Activated CD4-positive, alpha-beta memory T cell treated with anti-CD3 and anti-CD28 coated beads for 36 hours (primary cell): ENCODE data around the gene FAM131A. TPM values are rescaled to one million over a fixed set of nuclear protein-coding genes. Genes with fewer than 3 reads are reported as not detected.

Experiments
- CTCF ChIA-PET: fragments of 350-600 bp; sonication (Branson Sonifier 250); formaldehyde crosslinking; loops from one replicate; lab custom pipeline; 2021; ENCODE audit warnings: antibody characterized with exemption, inconsistent platforms; lab: Charles Lee
- POLR2A ChIA-PET: fragments of 350-600 bp; sonication (Branson Sonifier 250); formaldehyde crosslinking; loops from one replicate; lab custom pipeline; 2021; ENCODE audit warnings: antibody characterized with exemption; lab: Charles Lee
- DNase-seq: peaks from one replicate; pipeline ENCODE4 v3.0.0-alpha.2; 2020
- H3K27ac Mint-ChIP-seq: one replicate; pipeline ENCODE4 v1.8.0; 2021; ENCODE audit warnings: mixed read lengths
- H3K27me3 Mint-ChIP-seq: one replicate; pipeline ENCODE4 v1.8.0; 2021; ENCODE audit warnings: mixed read lengths
- H3K36me3 Mint-ChIP-seq: one replicate; pipeline ENCODE4 v1.8.0; 2021; ENCODE audit warnings: mixed read lengths
- H3K4me1 Mint-ChIP-seq: one replicate; pipeline ENCODE4 v1.8.0; 2021; ENCODE audit warnings: low read depth, mixed read lengths
- H3K4me3 Mint-ChIP-seq: one replicate; pipeline ENCODE4 v1.8.0; 2021; ENCODE audit warnings: mild to moderate bottlenecking, mixed read lengths
- H3K9me3 Mint-ChIP-seq: one replicate; pipeline ENCODE4 v1.8.0; 2021; ENCODE audit warnings: mixed read lengths
- intact Hi-C: fragments of 100-400 bp; cut with micrococcal nuclease; formaldehyde crosslinking; loops from one replicate; pipeline ENCODE4 v1.15.1; 2023
- total RNA-seq, 2 experiments: library from RNA; stranded (reverse); gene quantifications; one replicate each; pipeline ENCODE4 v1.2.3, GENCODE V29; 2021

Gene FAM131A
- total RNA-seq, 2 experiments from 2014 or later, result 7.0 to 8.9 TPM

GRCh38 chr3:184305577-184305976, 31.8 kb upstream of the FAM131A start:
- Mint-ChIP-seq H3K4me1 (peaks cover 8% of the 10 kb centered on the region), H3K9me3 (no peaks in the 10 kb centered on the region), H3K27me3 (no peaks in the 10 kb centered on the region), H3K4me3 (no peak overlapping the region), H3K27ac (no peak overlapping the region), H3K36me3 (peaks cover 62% of the 10 kb centered on the region)
- intact Hi-C loops, result no loop called here
- DNase-seq, result no peak
- ChIA-PET POLR2A (interaction anchor here (0.7 kb wide), 1 partner anchor 22 kb away, joined by 3 read pairs; no protein-coding TSS in a partner anchor), CTCF (interaction anchor here (1.0 to 1.5 kb wide), 3 partner anchors 48 to 78 kb away, joined by 3 to 5 read pairs (median 4); partner anchors contain the start of gene EEF1AKMT4)

DNA sequence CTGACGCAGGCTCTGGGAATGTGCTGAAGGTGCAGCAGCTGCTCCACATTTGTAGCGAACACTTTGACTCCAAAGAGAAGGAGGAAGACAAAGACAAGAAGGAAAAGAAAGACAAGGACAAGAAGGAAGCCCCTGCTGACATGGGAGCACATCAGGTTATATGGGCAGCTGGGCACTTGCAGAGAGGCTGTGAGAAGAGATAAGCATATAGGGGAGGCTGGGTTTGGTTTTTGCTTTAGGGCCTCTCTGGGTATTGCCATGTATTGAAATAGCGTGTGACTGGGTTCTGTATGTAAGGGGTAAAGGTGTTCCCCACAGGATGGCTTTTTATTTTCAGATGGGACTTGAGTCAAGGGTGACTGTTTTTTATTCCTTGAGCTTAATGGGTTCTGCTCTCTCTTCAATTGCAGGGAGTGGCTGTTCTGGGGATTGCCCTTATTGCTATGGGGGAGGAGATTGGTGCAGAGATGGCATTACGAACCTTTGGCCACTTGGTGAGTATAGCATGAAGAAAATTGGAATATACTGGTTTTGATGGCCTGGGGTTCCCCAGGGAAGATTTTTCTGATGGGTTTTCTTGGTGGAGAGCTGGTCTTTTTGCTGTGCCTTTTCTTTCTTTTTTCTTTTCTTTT, 30.9 kb upstream of the FAM131A start:
- POLR2A ChIA-PET, result interaction anchor here (1.2 kb wide), 1 partner anchor 9 kb away, joined by 6 read pairs; no protein-coding TSS in a partner anchor
- Mint-ChIP-seq H3K4me3 (no peak overlapping the region), H3K27ac (no peak overlapping the region), H3K27me3 (no peaks in the 10 kb centered on the region), H3K9me3 (no peaks in the 10 kb centered on the region), H3K4me1 (peaks cover 3% of the 10 kb centered on the region), H3K36me3 (peaks cover 59% of the 10 kb centered on the region)
- no peak for DNase-seq
- CTCF ChIA-PET, result interaction anchor here (1.0 to 1.5 kb wide), 3 partner anchors 47 to 79 kb away, joined by 3 to 5 read pairs (median 4); partner anchors contain the start of gene EEF1AKMT4
- intact Hi-C loops, result no loop called here

- Mint-ChIP-seq H3K27me3 (no peaks in the 10 kb centered on the region), H3K27ac (no peak overlapping the region), H3K36me3 (peaks cover 49% of the 10 kb centered on the region), H3K4me3 (no peak overlapping the region), H3K9me3 (no peaks in the 10 kb centered on the region), H3K4me1 (no peaks in the 10 kb centered on the region)
- DNase-seq, result no peak
- ChIA-PET POLR2A (no interaction called here), CTCF (no interaction called here)
- intact Hi-C loops, result no loop called here
Measured at GRCh38 chr3:184307915-184308314, 29.5 kb upstream of the FAM131A start.

DNA sequence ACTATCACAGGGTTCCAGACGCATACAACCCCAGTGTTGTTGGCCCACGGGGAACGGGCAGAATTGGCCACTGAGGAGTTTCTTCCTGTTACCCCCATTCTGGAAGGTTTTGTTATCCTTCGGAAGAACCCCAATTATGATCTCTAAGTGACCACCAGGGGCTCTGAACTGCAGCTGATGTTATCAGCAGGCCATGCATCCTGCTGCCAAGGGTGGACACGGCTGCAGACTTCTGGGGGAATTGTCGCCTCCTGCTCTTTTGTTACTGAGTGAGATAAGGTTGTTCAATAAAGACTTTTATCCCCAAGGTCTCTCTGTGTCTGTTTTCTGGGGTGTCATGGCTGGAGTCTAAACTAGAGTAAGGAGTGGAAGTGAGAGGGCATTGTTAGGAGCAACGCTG, 28.7 kb upstream of the FAM131A start:
- H3K4me1 Mint-ChIP-seq, result no peaks in the 10 kb centered on the region
- CTCF ChIA-PET, result no interaction called here
- H3K4me3 Mint-ChIP-seq, result no peak overlapping the region
- no peaks in the 10 kb centered on the region for H3K9me3 Mint-ChIP-seq
- POLR2A ChIA-PET, result no interaction called here
- peaks cover 42% of the 10 kb centered on the region for H3K36me3 Mint-ChIP-seq
- intact Hi-C loops, result no loop called here
- no peak overlapping the region for H3K27ac Mint-ChIP-seq
- DNase-seq, result no peak
- no peaks in the 10 kb centered on the region for H3K27me3 Mint-ChIP-seq

- H3K4me3 Mint-ChIP-seq, result no peak overlapping the region
- no peak for DNase-seq
- intact Hi-C loops, result no loop called here
- peaks cover 10% of the 10 kb centered on the region for H3K4me1 Mint-ChIP-seq
- no peaks in the 10 kb centered on the region for H3K9me3 Mint-ChIP-seq
- no peak overlapping the region for H3K27ac Mint-ChIP-seq
- peaks cover 36% of the 10 kb centered on the region for H3K36me3 Mint-ChIP-seq
- no peaks in the 10 kb centered on the region for H3K27me3 Mint-ChIP-seq
- ChIA-PET POLR2A (no interaction called here), CTCF (interaction anchor here (1.0 to 1.4 kb wide), 3 partner anchors 11 to 202 kb away, joined by 3 to 5 read pairs (median 4); partner anchors contain the start of gene EEF1AKMT4)
Measured at GRCh38 chr3:184311633-184312032, 25.8 kb upstream of the FAM131A start.

DNA sequence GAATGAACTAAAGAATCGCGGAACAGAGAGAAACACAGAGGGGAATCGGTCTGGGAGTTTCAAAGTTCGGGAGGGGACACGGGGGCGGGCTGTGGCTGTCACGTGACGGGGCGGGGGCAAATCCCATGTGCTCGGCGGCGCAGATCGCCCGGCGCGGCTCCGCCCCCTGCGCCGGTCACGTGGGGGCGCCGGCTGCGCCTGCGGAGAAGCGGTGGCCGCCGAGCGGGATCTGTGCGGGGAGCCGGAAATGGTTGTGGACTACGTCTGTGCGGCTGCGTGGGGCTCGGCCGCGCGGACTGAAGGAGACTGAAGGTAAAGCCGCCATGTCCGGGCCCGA, 23.1 kb upstream of the FAM131A start, which contains the start of gene EIF4G1:
TSS of gene EIF4G1 (plus strand) at position 244 of the 337 bp plus-strand sequence. CDS start 1,191 bp downstream, outside the sequence.
- H3K27ac Mint-ChIP-seq, result peak within 1 kb of the TSS; percentile 93
- H3K36me3 Mint-ChIP-seq, result peaks cover 30% of the 10 kb centered on the region

GRCh38 chr3:184314700-184315542, 22.5 kb upstream of the FAM131A start:
- peaks cover 32% of the 10 kb centered on the region for H3K36me3 Mint-ChIP-seq
- CTCF ChIA-PET, result interaction anchor here (1.5 kb wide), 1 partner anchor 39 kb away, joined by 4 read pairs; no protein-coding TSS in a partner anchor
- POLR2A ChIA-PET, result interaction anchor here (0.6 to 1.9 kb wide), 3 partner anchors 9 to 17 kb away, joined by 3 to 6 read pairs (median 3); no protein-coding TSS in a partner anchor
- no peaks in the 10 kb centered on the region for H3K9me3 Mint-ChIP-seq
- no peaks in the 10 kb centered on the region for H3K27me3 Mint-ChIP-seq
- peak overlapping the region; percentile 93 for H3K27ac Mint-ChIP-seq
- peak; percentile 70 for DNase-seq
- intact Hi-C loops, result loop anchor here (1.0 kb wide), 4 partner anchors 16 to 129 kb away; partner anchors contain the start of genes ABCF3 and PSMD2
- peaks cover 34% of the 10 kb centered on the region for H3K4me1 Mint-ChIP-seq
- H3K4me3 Mint-ChIP-seq, result peak overlapping the region; percentile 86

More for the DNA sequence above, 23.1 kb upstream of the FAM131A start, which contains the start of gene EIF4G1:
- Mint-ChIP-seq H3K9me3 (no peaks in the 10 kb centered on the region), H3K27me3 (no peaks in the 10 kb centered on the region), H3K4me3 (peak within 1 kb of the TSS; percentile 86), H3K4me1 (peaks cover 29% of the 10 kb centered on the region)
- POLR2A ChIA-PET, result no interaction called here
- DNase-seq, result peak; percentile 95
- CTCF ChIA-PET, result no interaction called here
- intact Hi-C loops, result loop anchor here (1.0 kb wide), 3 partner anchors 15 to 128 kb away; partner anchors contain the start of genes ABCF3 and PSMD2

DNA sequence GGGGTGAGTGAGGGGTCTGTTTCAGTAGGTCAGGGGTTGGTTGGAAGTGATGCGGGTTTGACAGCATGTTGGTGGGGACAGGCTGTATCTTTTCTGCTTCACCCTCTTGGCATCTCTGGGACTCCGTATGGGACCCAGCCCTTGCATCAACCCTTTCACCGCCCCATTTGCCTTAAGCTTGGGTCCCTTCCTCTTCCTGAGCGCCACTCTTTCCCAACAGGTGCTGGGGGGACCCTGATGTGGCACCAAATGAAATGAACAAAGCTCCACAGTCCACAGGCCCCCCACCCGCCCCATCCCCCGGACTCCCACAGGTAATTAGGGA, 21.9 kb upstream of the FAM131A start:
- DNase-seq, result no peak
- H3K4me1 Mint-ChIP-seq, result peaks cover 34% of the 10 kb centered on the region
- ChIA-PET CTCF (interaction anchor here (1.5 kb wide), 1 partner anchor 38 kb away, joined by 4 read pairs; no protein-coding TSS in a partner anchor), POLR2A (interaction anchor here (0.6 to 1.9 kb wide), 3 partner anchors 9 to 17 kb away, joined by 3 to 6 read pairs (median 3); no protein-coding TSS in a partner anchor)
- no peaks in the 10 kb centered on the region for H3K9me3 Mint-ChIP-seq
- intact Hi-C loops, result loop anchor here (1.0 kb wide), 1 partner anchor 20 kb away; no protein-coding TSS in a partner anchor
- peaks cover 34% of the 10 kb centered on the region for H3K36me3 Mint-ChIP-seq
- H3K27me3 Mint-ChIP-seq, result no peaks in the 10 kb centered on the region
- peak overlapping the region; percentile 93 for H3K27ac Mint-ChIP-seq
- H3K4me3 Mint-ChIP-seq, result peak overlapping the region; percentile 86

DNA sequence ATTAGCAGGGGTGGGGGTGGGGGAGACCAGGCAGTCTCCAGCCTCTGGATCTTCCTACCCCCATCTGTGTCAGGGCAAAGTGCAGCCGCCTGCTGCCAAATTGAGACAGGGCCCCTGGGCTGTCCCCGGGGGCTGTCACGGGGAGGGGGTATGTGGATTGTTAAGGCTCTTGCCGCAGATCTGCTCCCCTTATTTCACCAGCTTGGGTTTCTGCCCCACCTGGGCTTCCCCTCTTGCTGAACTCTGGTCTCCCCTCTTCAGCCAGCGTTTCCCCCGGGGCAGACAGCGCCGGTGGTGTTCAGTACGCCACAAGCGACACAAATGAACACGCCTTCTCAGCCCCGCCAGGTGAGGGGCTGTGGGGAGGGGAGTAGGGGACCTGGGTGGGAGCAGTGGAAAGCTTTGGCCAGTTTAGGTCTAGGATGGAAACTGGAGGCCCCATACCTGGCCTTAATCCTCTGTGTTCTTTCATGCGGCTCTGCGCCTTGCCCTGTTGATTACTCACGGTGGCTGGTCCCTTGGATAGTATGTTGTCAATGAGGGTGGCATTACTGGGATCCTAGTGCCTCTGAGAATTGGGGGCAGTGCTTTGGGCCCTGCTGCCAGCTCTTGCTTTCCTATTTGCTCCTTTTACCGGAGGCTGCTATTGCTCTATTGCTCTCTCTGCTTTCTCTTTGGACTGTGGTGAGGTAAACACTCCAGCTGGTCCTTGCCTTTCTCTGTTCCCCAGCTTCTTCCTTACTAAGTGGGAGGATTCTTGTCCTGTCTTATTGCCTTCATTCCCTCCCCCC, 21.3 kb upstream of the FAM131A start:
- Mint-ChIP-seq H3K36me3 (peaks cover 39% of the 10 kb centered on the region), H3K27ac (peak overlapping the region; percentile 93), H3K27me3 (no peaks in the 10 kb centered on the region), H3K4me1 (peaks cover 38% of the 10 kb centered on the region), H3K4me3 (peak overlapping the region; percentile 86), H3K9me3 (no peaks in the 10 kb centered on the region)
- intact Hi-C loops, result loop anchor here (1.0 kb wide), 1 partner anchor 19 kb away; no protein-coding TSS in a partner anchor
- DNase-seq, result peak; percentile 21
- CTCF ChIA-PET, result interaction anchor here (1.5 kb wide), 1 partner anchor 38 kb away, joined by 4 read pairs; no protein-coding TSS in a partner anchor
- POLR2A ChIA-PET, result interaction anchor here (0.6 to 1.9 kb wide), 3 partner anchors 10 to 18 kb away, joined by 3 to 6 read pairs (median 3); no protein-coding TSS in a partner anchor

- Mint-ChIP-seq H3K27me3 (no peaks in the 10 kb centered on the region), H3K4me3 (peak overlapping the region; percentile 86), H3K27ac (peak overlapping the region; percentile 93), H3K4me1 (peaks cover 38% of the 10 kb centered on the region), H3K36me3 (peaks cover 47% of the 10 kb centered on the region), H3K9me3 (no peaks in the 10 kb centered on the region)
- intact Hi-C loops, result no loop called here
- no peak for DNase-seq
- CTCF ChIA-PET, result no interaction called here
- POLR2A ChIA-PET, result no interaction called here
Measured at GRCh38 chr3:184316792-184317191, 20.6 kb upstream of the FAM131A start.

GRCh38 chr3:184317201-184317600, 20.2 kb upstream of the FAM131A start:
- intact Hi-C loops, result no loop called here
- ChIA-PET POLR2A (no interaction called here), CTCF (no interaction called here)
- H3K27ac Mint-ChIP-seq, result peak overlapping the region; percentile 93
- H3K4me1 Mint-ChIP-seq, result peaks cover 38% of the 10 kb centered on the region
- peaks cover 48% of the 10 kb centered on the region for H3K36me3 Mint-ChIP-seq
- no peaks in the 10 kb centered on the region for H3K27me3 Mint-ChIP-seq
- DNase-seq, result no peak
- H3K9me3 Mint-ChIP-seq, result no peaks in the 10 kb centered on the region
- H3K4me3 Mint-ChIP-seq, result peak overlapping the region; percentile 86
